ENCODE measurements around the gene NTNG1. TPM values are rescaled to one million over a fixed set of nuclear protein-coding genes. Genes with fewer than 3 reads are reported as not detected.

Gene NTNG1
- total and polyA plus RNA-seq, 2 donors, result 1.6 to 5.1 TPM

- no peaks in the 10 kb centered on the region for H3K36me3 ChIP-seq (ENCODE audit: control insufficient read depth in 2 of 2, insufficient read depth in 2 of 2, low read length in 1 of 2)
- no peaks in the 10 kb centered on the region for H3K9me3 ChIP-seq (ENCODE audit: control insufficient read depth in 2 of 2, insufficient read depth in 1 of 2, low read length in 1 of 2)
- no peak overlapping the region for H3K27ac ChIP-seq (ENCODE audit: low read depth in 1 of 2, low read length in 1 of 2)
- WGBS, result 82% methylated on average over 3 of the region's 3 CpGs
- no peaks in the 10 kb centered on the region for H3K4me1 ChIP-seq (ENCODE audit: control insufficient read depth in 2 of 2, insufficient read depth in 2 of 2, low read length in 2 of 2)
- no peak for DNase-seq (ENCODE audit: low read depth in 6 of 9, low spot score in 9 of 9)
- no peak overlapping the region for H3K4me3 ChIP-seq (ENCODE audit: low read length in 2 of 2)
- H3K27me3 ChIP-seq (ENCODE audit: control insufficient read depth in 2 of 2, insufficient read depth in 1 of 2, low read length in 1 of 2), result no peaks in the 10 kb centered on the region
Observed at GRCh38 chr1:107362468-107363140, 221.8 kb downstream of the NTNG1 start.

GRCh38 chr1:107363154-107363553 lies 222.3 kb downstream of the NTNG1 start:
- H3K4me3 ChIP-seq (ENCODE audit: low read length in 2 of 2), result no peak overlapping the region
- H3K9me3 ChIP-seq (ENCODE audit: control insufficient read depth in 2 of 2, insufficient read depth in 1 of 2, low read length in 1 of 2), result no peaks in the 10 kb centered on the region
- no peaks in the 10 kb centered on the region for H3K36me3 ChIP-seq (ENCODE audit: control insufficient read depth in 2 of 2, insufficient read depth in 2 of 2, low read length in 1 of 2)
- H3K27ac ChIP-seq (ENCODE audit: low read depth in 1 of 2, low read length in 1 of 2), result no peak overlapping the region
- no peaks in the 10 kb centered on the region for H3K27me3 ChIP-seq (ENCODE audit: control insufficient read depth in 2 of 2, insufficient read depth in 1 of 2, low read length in 1 of 2)
- H3K4me1 ChIP-seq (ENCODE audit: control insufficient read depth in 2 of 2, insufficient read depth in 2 of 2, low read length in 2 of 2), result no peaks in the 10 kb centered on the region
- no peak for DNase-seq (ENCODE audit: low read depth in 6 of 9, low spot score in 9 of 9)
- 93% methylated on average over 1 of the region's 1 CpG for whole genome bisulfite sequencing

- Histone ChIP-seq H3K4me1 (ENCODE audit: control insufficient read depth in 2 of 2, insufficient read depth in 2 of 2, low read length in 2 of 2) (no peaks in the 10 kb centered on the region), H3K36me3 (ENCODE audit: control insufficient read depth in 2 of 2, insufficient read depth in 2 of 2, low read length in 1 of 2) (no peaks in the 10 kb centered on the region), H3K27ac (ENCODE audit: low read depth in 1 of 2, low read length in 1 of 2) (no peak overlapping the region), H3K4me3 (ENCODE audit: low read length in 2 of 2) (no peak overlapping the region), H3K27me3 (ENCODE audit: control insufficient read depth in 2 of 2, insufficient read depth in 1 of 2, low read length in 1 of 2) (no peaks in the 10 kb centered on the region), H3K9me3 (ENCODE audit: control insufficient read depth in 2 of 2, insufficient read depth in 1 of 2, low read length in 1 of 2) (no peaks in the 10 kb centered on the region)
- 97% methylated on average over 2 of the region's 2 CpGs for WGBS
- DNase-seq (ENCODE audit: low read depth in 6 of 9, low spot score in 9 of 9), result peak in 2 of 9 donors; percentile 3 to 4
Observed at GRCh38 chr1:107365527-107366240, 224.8 kb downstream of the NTNG1 start.

GRCh38 chr1:107378426-107378825 lies 237.6 kb downstream of the NTNG1 start:
- 93% methylated on average over 4 of the region's 4 CpGs for WGBS
- DNase-seq (ENCODE audit: low read depth in 6 of 9, low spot score in 9 of 9), result no peak
- Histone ChIP-seq H3K4me1 (ENCODE audit: control insufficient read depth in 2 of 2, insufficient read depth in 2 of 2, low read length in 2 of 2) (no peaks in the 10 kb centered on the region), H3K4me3 (ENCODE audit: low read length in 2 of 2) (no peak overlapping the region), H3K27me3 (ENCODE audit: control insufficient read depth in 2 of 2, insufficient read depth in 1 of 2, low read length in 1 of 2) (no peaks in the 10 kb centered on the region), H3K27ac (ENCODE audit: low read depth in 1 of 2, low read length in 1 of 2) (no peak overlapping the region), H3K36me3 (ENCODE audit: control insufficient read depth in 2 of 2, insufficient read depth in 2 of 2, low read length in 1 of 2) (no peaks in the 10 kb centered on the region), H3K9me3 (ENCODE audit: control insufficient read depth in 2 of 2, insufficient read depth in 1 of 2, low read length in 1 of 2) (no peaks in the 10 kb centered on the region)

- no peak for DNase-seq (ENCODE audit: low read depth in 6 of 9, low spot score in 9 of 9)
- H3K4me3 ChIP-seq (ENCODE audit: low read length in 2 of 2), result no peak overlapping the region
- no peaks in the 10 kb centered on the region for H3K4me1 ChIP-seq (ENCODE audit: control insufficient read depth in 2 of 2, insufficient read depth in 2 of 2, low read length in 2 of 2)
- WGBS, result 88% methylated on average over 2 of the region's 2 CpGs
- H3K27ac ChIP-seq (ENCODE audit: low read depth in 1 of 2, low read length in 1 of 2), result no peak overlapping the region
- H3K36me3 ChIP-seq (ENCODE audit: control insufficient read depth in 2 of 2, insufficient read depth in 2 of 2, low read length in 1 of 2), result no peaks in the 10 kb centered on the region
- no peaks in the 10 kb centered on the region for H3K9me3 ChIP-seq (ENCODE audit: control insufficient read depth in 2 of 2, insufficient read depth in 1 of 2, low read length in 1 of 2)
- H3K27me3 ChIP-seq (ENCODE audit: control insufficient read depth in 2 of 2, insufficient read depth in 1 of 2, low read length in 1 of 2), result no peaks in the 10 kb centered on the region
Observed at GRCh38 chr1:107378866-107379265, 238.0 kb downstream of the NTNG1 start.

GRCh38 chr1:107379826-107380225 lies 239.0 kb downstream of the NTNG1 start:
- no peaks in the 10 kb centered on the region for H3K27me3 ChIP-seq (ENCODE audit: control insufficient read depth in 2 of 2, insufficient read depth in 1 of 2, low read length in 1 of 2)
- no peaks in the 10 kb centered on the region for H3K4me1 ChIP-seq (ENCODE audit: control insufficient read depth in 2 of 2, insufficient read depth in 2 of 2, low read length in 2 of 2)
- H3K4me3 ChIP-seq (ENCODE audit: low read length in 2 of 2), result no peak overlapping the region
- no peak for DNase-seq (ENCODE audit: low read depth in 6 of 9, low spot score in 9 of 9)
- no peaks in the 10 kb centered on the region for H3K9me3 ChIP-seq (ENCODE audit: control insufficient read depth in 2 of 2, insufficient read depth in 1 of 2, low read length in 1 of 2)
- H3K27ac ChIP-seq (ENCODE audit: low read depth in 1 of 2, low read length in 1 of 2), result no peak overlapping the region
- no peaks in the 10 kb centered on the region for H3K36me3 ChIP-seq (ENCODE audit: control insufficient read depth in 2 of 2, insufficient read depth in 2 of 2, low read length in 1 of 2)

- DNase-seq (ENCODE audit: low read depth in 6 of 9, low spot score in 9 of 9), result no peak
- Histone ChIP-seq H3K36me3 (ENCODE audit: control insufficient read depth in 2 of 2, insufficient read depth in 2 of 2, low read length in 1 of 2) (no peaks in the 10 kb centered on the region), H3K9me3 (ENCODE audit: control insufficient read depth in 2 of 2, insufficient read depth in 1 of 2, low read length in 1 of 2) (no peaks in the 10 kb centered on the region), H3K27ac (ENCODE audit: low read depth in 1 of 2, low read length in 1 of 2) (no peak overlapping the region), H3K4me1 (ENCODE audit: control insufficient read depth in 2 of 2, insufficient read depth in 2 of 2, low read length in 2 of 2) (no peaks in the 10 kb centered on the region), H3K27me3 (ENCODE audit: control insufficient read depth in 2 of 2, insufficient read depth in 1 of 2, low read length in 1 of 2) (no peaks in the 10 kb centered on the region), H3K4me3 (ENCODE audit: low read length in 2 of 2) (no peak overlapping the region)
- 91% methylated on average over 15 of the region's 15 CpGs for WGBS
Observed at GRCh38 chr1:107389410-107390396, 248.9 kb downstream of the NTNG1 start.

GRCh38 chr1:107394301-107394700 lies 253.5 kb downstream of the NTNG1 start:
- no peaks in the 10 kb centered on the region for H3K9me3 ChIP-seq (ENCODE audit: control insufficient read depth in 2 of 2, insufficient read depth in 1 of 2, low read length in 1 of 2)
- no peaks in the 10 kb centered on the region for H3K27me3 ChIP-seq (ENCODE audit: control insufficient read depth in 2 of 2, insufficient read depth in 1 of 2, low read length in 1 of 2)
- no peaks in the 10 kb centered on the region for H3K36me3 ChIP-seq (ENCODE audit: control insufficient read depth in 2 of 2, insufficient read depth in 2 of 2, low read length in 1 of 2)
- WGBS, result 93% methylated on average over 3 of the region's 3 CpGs
- H3K4me1 ChIP-seq (ENCODE audit: control insufficient read depth in 2 of 2, insufficient read depth in 2 of 2, low read length in 2 of 2), result no peaks in the 10 kb centered on the region
- H3K27ac ChIP-seq (ENCODE audit: low read depth in 1 of 2, low read length in 1 of 2), result no peak overlapping the region
- H3K4me3 ChIP-seq (ENCODE audit: low read length in 2 of 2), result no peak overlapping the region
- no peak for DNase-seq (ENCODE audit: low read depth in 6 of 9, low spot score in 9 of 9)

GRCh38 chr1:107401704-107402103 lies 260.9 kb downstream of the NTNG1 start:
- Histone ChIP-seq H3K27me3 (ENCODE audit: control insufficient read depth in 2 of 2, insufficient read depth in 1 of 2, low read length in 1 of 2) (no peaks in the 10 kb centered on the region), H3K36me3 (ENCODE audit: control insufficient read depth in 2 of 2, insufficient read depth in 2 of 2, low read length in 1 of 2) (no peaks in the 10 kb centered on the region), H3K27ac (ENCODE audit: low read depth in 1 of 2, low read length in 1 of 2) (no peak overlapping the region), H3K9me3 (ENCODE audit: control insufficient read depth in 2 of 2, insufficient read depth in 1 of 2, low read length in 1 of 2) (no peaks in the 10 kb centered on the region), H3K4me3 (ENCODE audit: low read length in 2 of 2) (no peak overlapping the region), H3K4me1 (ENCODE audit: control insufficient read depth in 2 of 2, insufficient read depth in 2 of 2, low read length in 2 of 2) (no peaks in the 10 kb centered on the region)
- DNase-seq (ENCODE audit: low read depth in 6 of 9, low spot score in 9 of 9), result no peak
- 96% methylated on average over 4 of the region's 4 CpGs for WGBS
